GM19324 (cell line): ENCODE results near the gene MED12L.

Experiments used
- ATAC-seq: cut with Tn5 transposase; IDR thresholded peaks from one replicate; pipeline ENCODE4 v1.9.1; 2021; ENCODE audit warnings: mild to moderate bottlenecking, moderate library complexity; ENCODE audit not compliant: unreplicated experiment, low FRiP score

The MED12L gene

GRCh38 chr3:151087648-151088047, 2.2 kb downstream of the MED12L start:
- no peak for ATAC-seq

DNA sequence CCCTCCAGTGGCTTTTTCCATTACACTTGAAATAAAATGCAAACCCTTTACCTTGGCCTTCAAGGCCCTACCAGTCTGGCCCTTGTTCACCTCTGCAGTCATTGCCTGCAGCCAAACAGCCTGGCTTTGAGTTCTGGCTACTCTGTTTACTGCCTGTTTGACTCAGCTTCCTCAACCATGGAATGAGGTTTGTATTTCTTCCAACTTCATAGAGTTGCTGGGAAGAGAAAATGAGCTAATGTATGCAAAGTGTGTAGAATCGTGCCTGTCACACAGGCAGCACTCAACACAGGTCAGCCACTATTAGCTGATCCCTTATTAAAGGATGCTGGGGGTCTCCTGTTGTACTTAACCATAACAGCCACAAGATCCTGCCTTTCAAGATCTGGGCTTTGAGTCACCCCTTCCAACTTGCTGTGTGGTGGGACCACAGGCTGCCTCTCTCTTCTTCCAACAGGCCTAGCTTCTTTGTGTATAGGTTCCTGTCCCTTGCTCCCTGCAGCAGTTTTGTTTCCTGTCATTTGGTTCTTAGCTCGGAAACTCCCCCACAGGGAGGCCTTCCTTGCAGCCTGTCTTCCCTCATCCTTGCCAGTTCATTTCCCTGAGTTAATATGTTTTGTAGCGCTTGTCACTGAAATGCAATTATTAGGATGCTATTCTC, 6.4 kb downstream of the MED12L start:
- no peak for ATAC-seq

DNA sequence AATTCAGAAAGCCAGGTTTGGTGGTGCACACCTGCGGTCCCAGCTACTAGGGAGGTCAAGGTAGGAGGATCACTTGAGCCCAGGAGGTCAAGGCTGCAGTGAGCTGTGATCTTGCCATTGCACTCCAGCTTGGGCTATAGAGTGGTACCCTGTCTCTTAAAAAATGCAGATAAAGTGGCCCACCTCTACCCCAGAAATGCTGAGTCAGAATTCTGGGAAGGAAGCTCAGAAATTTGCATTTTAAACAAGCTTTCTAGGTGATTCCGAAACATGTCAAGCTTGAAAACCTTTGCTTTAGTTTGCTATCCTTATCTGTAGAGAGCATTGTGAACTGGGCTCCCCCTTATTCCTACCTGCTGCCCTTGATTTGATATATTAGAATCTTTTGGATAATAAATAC, 7.7 kb downstream of the MED12L start:
- ATAC-seq: no peak

- peak; percentile 55 for ATAC-seq
These were observed 8.4 kb downstream of the MED12L start for GRCh38 chr3:151093905-151094304.

DNA sequence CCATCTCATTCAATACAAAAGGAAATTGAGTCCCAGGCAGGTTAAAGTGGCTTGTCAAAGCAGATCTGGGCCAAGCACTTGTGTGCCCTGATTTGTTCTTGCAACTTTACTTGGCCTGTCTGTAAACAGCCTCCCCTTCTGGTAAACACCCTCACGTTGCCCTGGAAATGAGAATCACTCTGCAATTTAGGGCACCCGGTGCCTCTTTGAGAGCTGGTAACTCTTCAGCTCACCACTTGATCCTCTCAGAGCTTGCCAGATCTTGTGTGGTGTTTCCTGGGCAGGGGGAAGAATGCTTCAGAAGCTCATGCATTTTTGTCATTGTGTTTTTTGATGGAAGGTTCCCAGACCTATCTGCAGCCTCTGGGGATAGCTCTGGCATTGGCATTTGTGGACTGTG, 11.3 kb downstream of the MED12L start:
- no peak for ATAC-seq

GRCh38 chr3:151100076-151100475, 14.6 kb downstream of the MED12L start:
- ATAC-seq: no peak

GRCh38 chr3:151101270-151101969, 16.0 kb downstream of the MED12L start:
- ATAC-seq: no peak

GRCh38 chr3:151106311-151106710, 20.8 kb downstream of the MED12L start:
- no peak for ATAC-seq

DNA sequence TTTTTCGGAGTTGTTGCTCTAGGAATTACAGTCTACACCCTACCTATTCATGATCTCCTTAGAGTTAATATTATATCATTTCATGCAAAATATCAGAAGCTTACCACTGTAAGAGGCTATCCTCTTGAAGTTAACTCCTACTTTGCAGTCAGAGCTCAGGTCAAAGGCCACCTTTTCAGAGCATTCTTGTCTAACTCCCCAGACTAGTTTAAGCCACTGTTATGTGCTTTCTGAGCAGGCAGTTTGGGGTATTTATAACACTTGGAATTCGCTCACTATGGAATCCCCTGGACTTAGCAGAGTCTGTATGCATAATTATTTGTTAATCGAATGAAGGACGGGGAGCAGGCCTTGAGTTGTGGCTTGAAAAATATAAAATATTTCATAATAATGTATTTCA, 21.7 kb downstream of the MED12L start:
- no peak for ATAC-seq

- ATAC-seq: no peak
These were observed 22.2 kb downstream of the MED12L start for GRCh38 chr3:151107701-151108100.

DNA sequence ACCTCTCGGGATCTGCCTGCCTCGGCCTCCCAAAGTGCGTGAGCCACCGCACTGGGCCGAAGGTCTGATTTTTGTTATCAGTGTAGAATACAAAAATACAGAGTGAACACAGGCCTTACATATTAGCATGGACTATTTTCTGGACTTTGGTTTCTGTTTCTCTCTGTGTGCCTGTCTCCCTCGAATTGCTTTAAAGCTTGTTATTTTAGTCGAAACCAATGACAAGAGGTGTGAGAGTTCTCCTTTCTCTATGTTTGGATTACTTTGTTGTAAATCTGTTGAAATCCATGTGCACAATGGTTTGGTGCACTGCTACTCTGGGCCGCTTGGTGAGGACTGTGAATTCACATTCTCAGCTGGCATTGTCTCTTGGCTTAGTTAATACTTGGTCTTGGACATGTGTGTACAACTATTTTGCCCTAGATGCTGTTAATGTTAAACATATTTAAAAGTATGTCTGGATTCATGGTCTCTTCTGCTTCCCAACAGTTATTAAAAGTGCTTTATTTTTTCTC, 23.9 kb downstream of the MED12L start:
- ATAC-seq: no peak

DNA sequence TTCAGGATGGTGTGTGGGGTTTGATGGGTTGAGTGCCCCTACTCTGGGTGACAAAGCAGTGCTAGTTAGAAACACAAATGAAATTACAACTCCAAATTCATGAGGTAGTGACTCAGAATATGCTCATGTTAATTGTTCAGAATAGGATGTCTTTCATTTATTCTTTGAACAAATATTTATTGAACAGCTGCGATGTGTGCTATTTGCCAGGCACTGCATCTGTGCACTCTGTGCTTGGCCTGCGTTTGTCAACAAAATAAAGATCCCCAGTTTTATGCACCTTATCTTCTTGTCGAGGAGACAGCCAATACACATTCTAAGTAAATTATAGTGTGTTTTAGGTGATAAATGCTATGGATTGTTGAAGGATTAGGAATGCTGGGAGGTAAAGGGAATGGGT, 27.3 kb downstream of the MED12L start:
- ATAC-seq: no peak

- no peak for ATAC-seq
These were observed 27.9 kb downstream of the MED12L start for GRCh38 chr3:151113343-151113742.

GRCh38 chr3:151117047-151117446, 31.6 kb downstream of the MED12L start:
- ATAC-seq: no peak

DNA sequence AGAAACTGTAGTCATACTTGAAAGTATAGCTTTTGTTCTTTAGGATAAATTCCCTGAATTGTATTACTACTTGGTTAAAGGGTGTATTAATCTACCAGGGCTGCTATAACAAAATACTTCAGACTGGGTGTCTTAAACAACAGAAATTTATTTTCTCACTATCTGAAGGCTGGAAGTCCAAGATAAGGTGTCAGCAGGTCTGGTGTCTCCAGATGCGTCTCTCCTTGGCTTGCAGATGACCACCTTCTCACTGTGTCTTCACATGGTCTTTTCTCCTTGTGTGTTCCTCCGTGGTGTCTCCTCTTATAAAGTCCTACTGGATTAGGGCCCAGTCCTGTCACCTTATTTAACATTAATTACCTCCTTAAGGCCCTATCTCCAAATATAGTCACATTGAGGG, 33.7 kb downstream of the MED12L start:
- no peak for ATAC-seq

GRCh38 chr3:151120409-151120808, 34.9 kb downstream of the MED12L start:
- no peak for ATAC-seq

DNA sequence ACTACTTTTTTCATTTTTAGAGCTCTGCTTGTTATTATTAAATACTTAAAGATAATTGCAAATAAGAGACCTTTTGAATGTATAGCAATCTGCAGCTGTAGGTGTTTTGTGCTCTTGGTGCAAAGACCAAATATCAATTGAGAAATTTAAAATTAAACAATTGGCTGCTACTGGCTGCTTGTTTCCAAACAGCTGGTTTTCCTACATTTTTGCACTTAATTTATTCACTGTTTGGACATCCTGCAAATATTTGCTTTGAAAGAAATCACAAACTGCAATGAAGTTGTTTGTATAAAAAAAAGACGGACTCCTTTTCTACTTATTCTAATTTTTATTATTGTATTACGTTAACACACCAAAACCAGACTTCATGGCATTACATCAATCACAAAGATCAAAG, 35.6 kb downstream of the MED12L start:
- no peak for ATAC-seq

DNA sequence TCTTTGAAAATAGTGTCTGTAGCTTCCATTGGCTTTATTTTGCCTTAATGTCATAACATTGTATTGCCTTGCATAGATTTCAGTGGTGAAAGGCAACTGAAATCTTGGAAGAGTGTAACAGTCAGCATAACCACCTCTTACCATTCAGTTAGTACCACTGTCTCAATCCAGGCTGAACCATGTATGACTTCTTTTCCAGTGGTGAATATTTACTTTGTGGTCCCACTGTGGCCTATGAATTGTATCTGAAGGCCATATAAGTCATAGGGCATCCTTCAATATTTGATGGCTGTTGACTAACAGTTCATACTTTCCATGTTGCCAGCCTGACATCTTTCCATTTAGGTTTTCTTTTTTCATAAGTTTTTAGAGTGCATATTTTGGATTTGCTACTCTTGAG, 38.4 kb downstream of the MED12L start:
- no peak for ATAC-seq

GRCh38 chr3:151124476-151124875, 39.0 kb downstream of the MED12L start:
- no peak for ATAC-seq

DNA sequence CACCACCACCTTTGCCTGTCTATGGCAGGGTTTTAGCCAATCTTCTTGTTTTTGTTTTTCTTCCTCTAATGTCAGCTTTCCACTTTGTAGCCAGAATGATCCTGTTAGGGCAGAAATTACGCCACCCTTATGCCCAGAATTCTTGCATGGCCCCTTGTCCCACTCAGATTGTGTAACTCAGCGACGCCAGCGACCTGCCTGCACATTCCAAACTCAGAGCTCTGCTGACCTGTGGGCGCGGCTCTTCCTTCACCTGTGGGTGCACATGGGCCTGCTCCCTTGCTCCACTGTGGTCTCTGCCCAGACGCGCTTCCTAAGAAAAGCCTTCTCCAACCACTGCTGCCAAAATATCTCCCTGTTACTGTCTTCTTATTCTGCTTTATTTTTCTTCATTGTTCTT, 45.0 kb downstream of the MED12L start:
- no peak for ATAC-seq

DNA sequence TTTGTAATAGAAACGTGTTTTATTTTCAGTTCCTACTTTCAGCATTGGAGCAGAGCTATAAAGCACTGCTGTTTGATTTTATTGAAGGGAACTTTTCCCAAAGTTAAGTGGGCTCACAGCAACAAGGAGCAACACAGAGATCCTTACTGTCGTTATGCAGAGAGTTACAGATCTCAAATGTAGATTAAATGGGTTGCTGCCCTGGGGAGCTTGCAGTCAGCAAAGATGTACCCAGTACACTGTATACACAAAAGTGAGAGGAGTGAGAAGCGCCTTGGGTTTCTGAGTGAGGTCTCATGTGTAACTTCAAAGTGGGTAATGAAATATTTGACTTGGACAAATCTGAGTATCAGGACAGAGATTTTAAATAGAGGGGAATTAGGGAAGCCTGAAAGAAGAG, 47.7 kb downstream of the MED12L start:
- no peak for ATAC-seq

- ATAC-seq: no peak
These were observed 48.5 kb downstream of the MED12L start for GRCh38 chr3:151133917-151134450.
